Measurements from ENCODE around the gene CACNG4.

The CACNG4 gene

DNA sequence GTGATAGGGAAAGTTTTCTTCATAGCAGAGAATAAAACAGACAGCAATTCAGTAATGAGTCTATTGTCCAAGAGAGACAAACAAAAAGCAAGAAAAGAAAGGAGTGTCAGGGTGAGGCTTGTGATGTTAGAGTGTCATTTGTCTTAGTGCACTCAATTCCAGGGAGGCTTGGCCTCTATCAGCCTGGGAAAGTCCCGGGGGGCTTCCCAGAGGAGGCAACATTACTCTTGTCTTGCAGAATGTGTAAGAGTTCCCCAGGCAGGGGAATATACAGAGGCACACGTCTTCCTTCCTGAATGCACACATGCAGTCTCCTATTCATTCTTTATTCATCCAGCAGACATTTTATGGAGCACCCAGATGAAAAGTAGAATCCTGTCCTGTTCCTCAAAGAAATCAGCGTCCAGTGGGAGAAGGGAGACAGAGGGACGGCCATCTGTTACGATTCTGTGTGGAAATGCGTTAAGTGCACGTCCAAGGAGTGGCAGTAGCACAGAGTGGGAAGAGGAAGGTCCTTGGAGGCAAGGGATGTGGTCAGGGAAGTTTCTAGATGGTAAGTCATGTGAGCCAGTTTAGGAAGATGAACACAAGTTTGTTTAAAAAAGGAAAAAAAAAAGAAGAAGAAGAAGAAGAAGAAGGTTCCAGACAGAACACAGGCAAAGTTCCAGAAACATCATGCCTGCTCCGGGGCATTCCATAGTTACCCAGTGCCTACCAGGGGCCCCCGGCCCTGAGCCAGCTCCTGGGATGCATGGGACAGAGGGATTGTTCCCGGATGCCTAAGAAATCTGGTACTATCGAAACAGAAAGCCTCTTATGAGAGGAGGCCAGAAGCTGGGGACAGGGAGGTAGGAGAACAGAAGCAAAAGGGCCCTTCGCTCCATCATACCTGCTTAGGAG is 21.1 kb downstream of the CACNG4 start:
- DNase-seq (ENCODE audit: low spot score), result no peak

DNA sequence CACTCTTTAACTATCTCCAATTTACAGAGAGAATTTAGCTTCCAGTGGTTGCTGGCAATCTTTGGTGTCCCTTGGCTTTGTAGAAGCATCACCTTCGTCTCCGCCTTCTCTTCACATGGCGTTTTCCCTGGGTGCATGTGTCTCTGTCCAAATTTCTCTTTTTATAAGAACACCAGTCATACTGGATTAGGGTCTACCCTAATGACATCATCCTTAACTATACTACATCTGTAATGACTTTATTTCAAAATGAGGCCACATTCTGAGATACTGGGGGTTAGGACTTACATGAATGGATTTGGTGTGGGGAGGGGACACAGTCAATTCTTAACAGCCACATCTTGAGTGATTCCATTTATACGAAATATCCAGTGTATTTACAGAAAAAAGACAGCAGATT is 22.2 kb downstream of the CACNG4 start:
- DNase-seq (ENCODE audit: low spot score), result no peak

DNA sequence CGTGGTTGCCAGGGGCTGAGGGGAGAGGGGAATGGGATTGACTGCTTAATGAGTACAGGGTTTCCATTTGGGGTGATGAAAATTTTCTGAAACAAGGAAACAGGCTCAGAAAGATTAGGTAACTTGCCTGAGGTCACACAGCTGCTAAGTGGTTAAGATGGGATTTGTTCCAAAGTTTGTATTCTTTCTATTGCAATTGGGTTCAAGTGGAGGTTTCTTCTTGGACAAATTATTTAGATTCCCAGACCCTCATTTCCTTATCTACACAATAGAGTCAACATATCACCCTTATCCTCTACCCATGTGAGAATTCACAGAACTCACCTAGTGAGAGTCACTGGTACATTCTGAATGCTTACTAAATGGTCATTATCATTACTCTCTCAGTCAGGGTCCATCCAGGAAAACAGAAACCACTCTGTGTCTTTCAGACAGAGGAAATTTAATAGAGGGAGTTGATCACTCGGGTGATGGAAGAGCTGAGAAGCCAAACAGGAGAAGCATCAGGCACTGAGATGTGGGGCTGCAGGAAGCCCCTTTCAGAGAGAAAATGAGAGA is 22.6 kb downstream of the CACNG4 start:
- DNase-seq (ENCODE audit: low spot score), result no peak

DNA sequence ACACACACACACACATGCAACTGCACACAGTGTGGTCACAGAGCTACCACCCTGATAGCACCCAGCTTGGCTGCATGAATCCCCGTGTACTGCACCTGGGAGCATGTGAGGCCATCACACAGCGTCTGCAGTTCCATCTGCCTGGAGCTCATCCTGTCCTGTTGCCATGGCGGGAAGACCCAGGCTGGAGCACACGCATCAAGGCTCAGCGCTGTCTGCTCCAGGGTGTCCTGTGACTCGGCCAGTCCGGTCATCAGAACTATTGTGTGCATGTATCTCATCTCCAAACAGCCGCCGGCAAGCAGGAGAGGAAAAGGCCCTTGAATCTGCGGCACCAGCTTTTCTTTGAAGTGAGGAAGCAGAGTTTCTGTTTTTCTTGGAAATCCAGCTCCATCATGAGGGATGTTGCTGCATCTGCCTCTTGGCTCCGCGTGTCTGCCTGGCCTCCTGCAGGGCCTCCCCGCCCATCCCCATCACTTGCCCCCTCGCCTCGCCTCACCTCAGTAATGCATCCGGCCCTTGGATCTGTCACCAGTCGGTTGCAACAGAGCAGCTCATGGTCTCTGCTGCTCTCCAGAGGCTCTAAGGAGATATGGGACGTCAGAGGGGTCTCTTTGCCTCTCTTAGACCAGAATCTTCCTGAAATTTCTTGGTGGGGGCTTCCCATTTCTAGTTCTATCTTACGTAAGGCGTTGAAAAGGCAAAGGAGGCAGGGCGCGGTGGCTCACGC is 23.7 kb downstream of the CACNG4 start:
- DNase-seq (ENCODE audit: low spot score), result no peak

DNA sequence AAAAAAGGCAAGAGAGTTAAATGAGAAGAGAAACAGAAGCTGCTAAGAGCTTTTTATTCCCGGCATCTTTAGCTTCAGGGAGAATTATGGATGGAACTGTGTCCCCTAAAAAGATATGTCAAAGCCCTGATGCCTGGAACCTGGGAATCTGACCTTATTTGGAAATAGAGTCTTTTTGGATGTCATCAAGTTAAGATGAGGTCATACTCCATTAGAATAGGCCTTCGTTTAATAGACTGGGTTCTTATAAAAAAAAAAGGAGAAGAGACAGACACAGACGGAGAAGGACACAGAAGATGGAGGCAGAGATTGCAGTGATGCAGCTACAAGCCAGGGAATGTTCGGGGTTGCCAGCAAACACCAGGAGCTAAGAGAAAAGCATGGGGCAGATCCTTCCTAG is 24.6 kb downstream of the CACNG4 start:
- DNase-seq (ENCODE audit: low spot score), result no peak

DNA sequence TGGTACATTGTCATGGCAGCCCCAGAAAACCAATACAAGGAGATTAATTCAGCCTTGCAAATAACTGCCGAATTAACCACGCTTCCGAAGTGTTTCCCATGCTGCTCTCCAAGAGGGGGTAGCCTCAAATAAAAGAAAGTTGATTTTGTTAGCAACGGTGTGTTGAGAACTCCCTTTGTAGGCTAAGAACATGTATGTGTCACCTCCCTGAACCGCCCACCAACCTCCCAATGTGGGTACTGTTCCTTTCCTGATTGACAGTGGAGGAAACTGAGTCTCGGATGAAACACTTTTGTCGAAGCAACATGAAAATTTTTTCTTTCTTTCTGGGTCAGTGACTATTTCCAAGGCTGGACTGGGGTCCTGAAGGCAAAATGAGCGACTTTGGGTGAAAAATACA is 25.1 kb downstream of the CACNG4 start:
- no peak for DNase-seq (ENCODE audit: low spot score)

DNA sequence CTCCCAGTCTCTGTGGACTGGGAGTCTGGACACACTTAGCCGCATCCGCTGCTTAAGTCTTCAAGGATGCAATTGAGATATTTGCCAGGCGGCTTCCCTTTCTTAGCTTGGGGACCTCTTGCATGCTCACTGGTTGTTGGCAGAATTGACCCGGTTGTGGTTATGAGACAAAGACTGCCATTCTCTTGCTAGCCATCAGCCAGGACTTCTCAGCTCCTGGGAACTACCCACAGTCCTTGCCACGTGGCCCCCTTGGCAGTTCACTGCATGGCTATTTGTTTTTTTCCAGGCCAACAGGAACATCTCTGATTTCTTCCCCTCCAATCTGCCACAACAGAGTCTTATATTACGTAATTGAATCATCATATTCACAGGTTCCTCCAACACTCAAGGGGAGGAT is 25.5 kb downstream of the CACNG4 start:
- DNase-seq (ENCODE audit: low spot score), result no peak

DNA sequence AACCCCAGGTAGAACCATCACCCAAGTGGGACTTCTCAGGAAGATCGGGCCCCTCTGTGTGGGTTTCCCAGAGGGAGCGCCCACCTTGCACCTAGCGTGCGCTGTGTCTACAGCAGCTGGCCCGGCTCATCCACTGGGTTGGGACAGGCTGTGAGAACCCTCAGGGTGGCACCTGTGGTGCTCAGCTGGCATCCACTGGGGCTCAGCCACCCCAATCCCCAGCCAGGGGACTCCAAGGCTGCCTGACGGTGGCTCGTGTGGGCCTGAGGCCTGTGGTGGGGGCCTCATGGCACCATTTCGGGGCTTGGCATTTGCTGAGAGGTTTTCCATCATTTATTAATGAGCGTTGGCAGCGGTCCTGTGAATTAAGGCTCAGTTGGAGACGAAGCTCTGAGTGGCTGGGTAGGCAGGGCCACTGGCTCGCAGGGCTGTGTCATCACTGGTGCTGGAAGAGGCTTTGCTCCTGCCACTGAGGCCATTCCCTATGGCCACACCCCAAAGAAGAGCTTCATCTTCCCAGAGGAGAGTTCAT is 28.5 kb downstream of the CACNG4 start:
- no peak for DNase-seq (ENCODE audit: low spot score)

DNA sequence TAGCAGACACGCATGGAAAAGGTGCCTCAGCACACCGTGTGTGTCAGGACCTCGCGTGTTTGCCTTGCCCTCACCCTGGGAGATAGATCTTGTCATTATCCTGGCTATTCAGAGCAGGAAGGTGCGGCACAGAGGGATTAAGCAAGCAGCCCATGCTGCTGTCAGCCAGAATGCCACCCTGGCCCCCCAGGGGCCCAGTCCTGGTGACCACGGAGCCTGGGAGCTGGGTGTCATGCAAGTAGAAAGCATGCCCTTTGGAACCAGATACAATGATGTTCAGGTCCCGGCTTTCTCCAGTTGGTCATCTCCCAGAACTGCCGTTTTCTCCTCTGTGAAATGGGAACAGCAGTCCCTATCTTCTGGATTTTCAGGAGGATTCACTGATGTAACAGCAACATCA is 29.9 kb downstream of the CACNG4 start:
- no peak for DNase-seq (ENCODE audit: low spot score)

DNA sequence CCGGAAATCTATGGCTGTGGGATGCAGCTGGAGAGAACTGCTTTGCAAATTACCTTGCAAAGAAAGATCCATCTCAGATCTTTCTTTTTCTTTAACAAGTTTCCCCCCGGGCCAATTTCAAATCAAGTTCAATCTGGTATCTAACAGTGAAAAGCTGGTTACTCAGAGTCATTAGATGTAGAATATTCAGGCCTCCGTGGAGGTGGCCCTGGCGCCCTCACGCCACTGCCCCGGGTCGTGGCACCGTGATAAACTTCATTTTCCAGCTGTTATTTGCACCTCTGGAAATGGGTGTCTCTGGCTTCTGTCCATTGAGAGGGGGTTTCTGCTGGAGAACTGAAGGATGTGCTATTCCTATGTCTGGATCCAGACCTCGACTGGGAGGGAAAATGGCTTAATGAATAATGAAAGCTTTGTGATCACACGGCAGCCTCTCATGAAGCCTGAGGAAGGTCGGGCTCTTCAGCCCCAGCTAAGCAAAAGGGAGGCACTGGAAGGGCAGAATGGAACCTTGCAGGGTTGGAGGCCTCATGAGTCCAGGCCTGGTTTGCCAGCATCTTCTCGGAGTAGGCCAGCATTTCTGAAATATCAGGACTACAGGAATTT is 30.5 kb downstream of the CACNG4 start:
- no peak for DNase-seq (ENCODE audit: low spot score)

DNA sequence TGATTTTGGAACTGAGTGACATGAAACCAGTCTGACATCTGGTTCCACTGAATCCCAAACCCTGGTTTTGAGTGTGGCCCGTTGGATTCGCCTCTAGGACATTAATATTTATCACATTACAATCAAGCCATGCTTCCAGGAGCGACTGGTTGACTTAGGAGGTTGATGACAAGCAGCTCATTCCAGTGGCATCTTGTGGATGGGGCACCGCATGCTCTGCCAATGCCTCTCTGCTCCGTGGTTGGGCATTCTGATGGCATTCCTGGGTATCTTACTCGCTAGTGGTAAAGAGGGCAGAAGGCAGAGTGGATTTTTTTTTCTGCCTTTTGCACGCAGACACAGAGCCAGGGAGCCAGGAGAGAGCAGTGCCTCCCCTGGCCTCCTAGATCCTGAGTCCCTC is 31.4 kb downstream of the CACNG4 start:
- no peak for DNase-seq (ENCODE audit: low spot score)

DNA sequence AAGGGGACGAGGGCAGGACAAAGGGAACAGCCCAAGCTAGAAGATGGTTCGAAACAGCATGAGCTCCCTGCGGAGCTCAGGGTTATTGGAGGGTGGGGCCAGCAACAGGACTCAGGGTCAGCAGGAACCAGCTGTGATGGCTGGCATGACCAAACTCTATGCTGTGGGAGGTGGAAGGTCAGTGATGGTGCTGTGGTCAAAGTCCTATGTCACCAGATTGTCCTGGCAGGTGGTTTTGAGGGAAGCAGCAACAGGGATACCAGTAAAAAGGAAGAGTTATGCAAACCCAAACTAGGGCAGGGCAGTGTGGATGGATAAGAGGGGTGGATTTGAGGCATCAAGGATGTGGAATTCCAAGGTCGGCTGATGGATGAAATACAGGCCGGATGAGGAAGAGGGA is 32.4 kb downstream of the CACNG4 start:
- no peak for DNase-seq (ENCODE audit: low spot score)

DNA sequence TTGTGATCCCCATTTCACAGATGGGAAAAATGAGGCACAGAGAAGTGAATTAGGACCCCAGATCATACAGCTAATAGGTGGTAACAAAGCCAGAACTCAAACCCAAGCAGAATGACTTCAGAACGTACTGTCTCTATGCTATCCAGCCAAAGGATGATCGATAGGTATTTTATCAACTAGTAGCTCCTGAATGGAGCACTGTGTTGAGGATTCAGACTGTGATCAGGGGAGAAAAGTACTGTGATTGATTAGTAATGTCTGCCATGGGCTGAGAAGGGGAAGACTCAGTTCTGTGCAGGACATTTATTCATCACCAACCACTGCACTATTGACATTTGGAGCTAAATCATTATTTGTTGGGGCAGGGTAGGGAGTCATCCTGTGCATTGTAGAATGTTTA is 38.7 kb downstream of the CACNG4 start:
- no peak for DNase-seq (ENCODE audit: low spot score)

DNA sequence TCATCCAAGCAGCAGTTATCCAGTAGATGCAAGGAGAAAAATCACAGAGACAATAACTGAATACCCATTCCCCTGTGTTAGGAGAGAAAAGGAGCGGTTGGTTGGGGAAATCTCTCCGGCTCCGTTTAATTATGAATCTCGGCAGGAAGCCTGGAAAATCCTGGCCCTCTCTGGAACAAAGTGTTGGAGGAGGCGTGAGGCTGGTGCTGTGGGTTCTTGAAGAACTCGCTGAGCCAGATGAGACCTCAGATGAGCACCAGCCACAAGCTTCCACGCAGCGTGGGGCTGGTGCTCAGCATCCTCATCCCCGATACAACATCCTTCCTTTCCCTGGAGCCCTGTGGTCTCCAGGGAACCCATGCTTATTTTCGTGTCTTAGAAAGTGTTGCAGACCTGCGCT is 39.7 kb downstream of the CACNG4 start:
- DNase-seq (ENCODE audit: low spot score), result no peak

DNA sequence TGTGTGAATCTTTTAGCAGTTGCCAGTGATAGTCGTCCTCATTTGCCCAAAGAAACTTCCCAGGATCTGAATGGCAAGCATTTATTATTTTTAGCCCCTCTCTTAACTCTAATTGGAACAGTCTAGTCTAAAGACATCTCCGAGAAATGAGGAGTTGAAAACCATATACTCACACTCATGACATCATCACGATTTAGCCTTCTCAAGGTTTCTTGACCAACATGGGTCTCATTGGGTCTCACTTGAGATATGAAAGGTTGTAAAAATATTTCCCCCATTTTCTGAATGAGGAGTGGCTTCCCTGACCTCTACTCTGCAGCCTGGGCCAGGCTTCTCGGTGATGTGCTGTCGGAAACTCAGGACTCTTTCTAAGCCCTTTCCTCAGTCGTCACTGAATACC is 42.8 kb downstream of the CACNG4 start:
- no peak for DNase-seq (ENCODE audit: low spot score)

DNA sequence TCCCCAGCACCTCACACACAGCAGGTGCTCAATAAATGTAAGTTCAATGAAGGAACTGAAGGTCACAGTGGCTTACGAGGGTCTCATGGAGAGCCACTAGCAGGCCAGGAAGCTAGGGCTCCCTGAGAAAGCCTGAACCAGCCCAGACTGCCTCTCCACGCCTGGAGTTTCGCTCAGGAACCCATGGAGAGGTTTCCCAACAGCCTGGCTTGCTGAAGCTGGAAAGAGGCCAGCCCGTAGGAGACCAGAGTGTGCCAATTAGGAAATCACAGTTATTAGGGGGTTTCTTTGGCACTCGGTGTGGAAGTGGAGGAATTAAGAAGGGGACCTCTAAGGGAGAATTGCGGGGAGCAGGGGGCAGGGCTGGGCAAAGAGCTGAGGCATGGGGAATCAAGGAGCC is 43.6 kb downstream of the CACNG4 start:
- no peak for DNase-seq (ENCODE audit: low spot score)

DNA sequence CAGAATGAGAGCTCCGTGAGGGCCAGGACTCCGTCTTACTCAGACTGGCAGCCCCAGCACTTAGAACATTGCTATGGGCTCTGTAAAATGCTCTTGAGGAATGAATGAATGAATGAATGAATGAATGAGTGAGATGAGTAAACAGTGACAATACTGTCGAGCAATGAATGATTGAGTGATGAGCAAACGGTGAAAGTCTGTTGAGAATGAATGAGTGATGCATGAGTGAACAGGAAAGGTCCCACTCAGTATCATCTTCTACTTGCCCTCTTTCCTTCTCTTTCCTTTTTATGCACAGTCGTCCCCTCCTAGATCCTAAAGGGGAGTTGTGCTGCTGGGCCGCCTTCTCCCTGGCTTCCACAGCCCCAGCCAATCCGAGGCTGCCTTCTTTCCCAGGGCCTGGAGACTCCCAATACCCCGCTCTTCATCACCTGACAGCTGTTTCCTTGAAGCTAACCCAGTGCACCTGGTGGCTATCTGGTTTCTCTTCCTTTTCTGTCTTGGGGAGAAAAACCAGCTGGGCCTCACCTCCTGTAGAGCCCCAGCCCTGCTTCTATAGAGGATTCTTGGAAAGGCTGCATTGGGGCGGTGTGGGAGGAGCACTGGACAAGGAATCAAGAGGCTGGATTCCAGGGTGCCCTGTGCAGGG is 47.1 kb downstream of the CACNG4 start:
- no peak for DNase-seq (ENCODE audit: low spot score)

DNA sequence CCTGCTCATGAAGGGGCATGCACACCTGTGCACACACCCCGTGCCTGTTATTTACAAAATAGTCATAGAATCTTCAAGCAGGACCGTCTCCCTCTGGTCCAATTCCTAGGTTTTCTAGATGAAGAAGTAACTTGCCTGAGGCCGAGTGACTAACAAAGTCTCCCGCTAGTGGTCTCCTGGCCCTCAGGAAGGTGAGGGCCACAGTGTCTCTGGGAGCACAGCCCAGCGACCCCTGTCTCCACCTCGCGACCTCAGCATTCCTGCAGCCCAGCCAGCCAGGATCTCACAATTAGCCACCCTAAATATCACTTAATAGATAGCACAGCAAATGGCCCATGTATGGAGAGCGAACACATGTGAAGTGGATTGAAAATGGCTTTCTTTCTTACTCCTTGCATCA is 49.4 kb downstream of the CACNG4 start:
- DNase-seq (ENCODE audit: low spot score), result no peak

DNA sequence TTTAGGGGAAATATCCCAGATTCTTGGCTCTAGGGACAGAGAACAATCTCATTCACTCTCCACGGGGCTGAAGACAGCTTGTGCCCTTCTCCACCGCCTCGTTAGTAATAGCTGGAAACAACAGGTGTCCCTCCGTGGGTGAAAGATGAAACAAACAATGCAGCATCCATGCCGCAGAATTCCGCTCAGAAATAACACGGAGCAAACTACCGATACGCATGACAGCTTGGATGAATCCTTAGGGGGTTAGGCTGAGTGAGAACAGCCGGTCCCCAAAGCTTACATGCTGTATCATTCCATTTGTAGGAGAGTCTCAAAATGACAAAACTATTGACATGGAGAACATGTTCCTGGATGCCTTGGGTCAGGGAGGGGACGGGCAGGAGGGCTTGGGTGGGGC is 50.5 kb downstream of the CACNG4 start:
- no peak for DNase-seq (ENCODE audit: low spot score)

DNA sequence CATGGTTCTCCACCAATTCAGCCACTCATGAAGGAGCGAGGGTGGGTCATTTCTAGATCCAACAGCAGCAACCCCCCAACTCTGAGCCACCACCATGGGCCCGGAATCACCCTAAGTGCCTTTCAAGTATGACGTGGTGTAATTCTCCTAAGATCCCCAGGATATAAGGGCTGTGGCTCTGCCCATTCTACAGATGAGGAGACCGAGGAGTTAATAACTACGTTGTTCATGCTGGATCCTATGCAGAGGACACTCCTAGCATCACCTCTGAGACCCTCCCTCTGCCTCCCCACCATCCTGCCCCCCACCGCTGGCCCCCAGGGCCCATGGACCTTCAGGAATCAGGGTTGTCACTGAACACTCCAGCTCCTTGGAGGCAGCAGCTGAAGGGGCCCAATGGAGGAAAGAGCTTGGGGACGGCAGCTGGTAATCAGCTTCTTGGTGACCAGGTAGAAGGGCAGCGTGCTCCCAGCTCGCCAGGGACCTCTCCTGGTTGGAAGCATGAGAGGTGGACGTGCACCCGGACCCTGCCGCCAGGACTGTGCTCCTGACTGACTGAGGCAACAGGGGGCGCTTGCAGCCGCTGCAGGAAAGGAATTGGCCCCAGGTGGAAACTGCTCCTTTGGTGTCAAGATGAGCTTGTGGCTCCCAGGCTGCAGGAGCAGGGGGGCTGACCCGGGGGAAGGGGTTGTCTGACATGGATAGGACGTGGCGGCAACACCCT is 51.7 kb downstream of the CACNG4 start:
- DNase-seq (ENCODE audit: low spot score), result no peak

DNA sequence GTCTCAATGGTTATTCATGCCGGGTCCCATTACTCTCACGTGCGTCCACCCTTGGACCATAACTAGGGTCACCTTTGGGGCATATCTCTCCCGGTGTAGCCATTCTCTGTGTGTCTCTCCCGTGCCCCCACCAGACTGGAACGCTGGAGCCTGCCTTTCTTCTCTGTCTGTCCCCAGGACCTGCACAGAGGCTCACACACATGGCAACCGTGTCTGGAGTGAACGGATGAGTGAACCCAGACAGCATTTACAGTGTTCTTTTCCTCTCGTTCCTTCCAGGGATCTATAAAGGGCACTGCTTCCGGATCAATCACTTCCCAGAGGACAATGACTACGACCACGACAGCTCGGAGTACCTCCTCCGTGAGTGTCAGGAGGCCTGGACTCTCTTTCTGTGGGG is 53.4 kb downstream of the CACNG4 start:
- no peak for DNase-seq (ENCODE audit: low spot score)
